HepG2 (cell line): ENCODE data around the gene PIGZ. TPM values are rescaled to one million over a fixed set of nuclear protein-coding genes. Genes with fewer than 3 reads are reported as not detected.

Source experiments
- ARID5B ChIP-seq: IDR thresholded peaks from 2 replicates; pipeline ENCODE4 v1.4.0; 2020; ENCODE audit warnings: mild to moderate bottlenecking, missing genetic modification reagents
- DMTF1 ChIP-seq: sonication (generic); formaldehyde crosslinking; IDR thresholded peaks from 2 replicates; pipeline ENCODE4 v1.4.0; 2020; ENCODE audit warnings: mild to moderate bottlenecking, missing genetic modification reagents
- DR1 ChIP-seq: sonication (generic); formaldehyde crosslinking; IDR thresholded peaks from 2 replicates; pipeline ENCODE4 v1.8.0; 2021; ENCODE audit warnings: mild to moderate bottlenecking, missing genetic modification reagents, inconsistent platforms
- ELF4 ChIP-seq: sonication (generic); formaldehyde crosslinking; IDR thresholded peaks from 2 replicates; pipeline ENCODE4 v1.5.0; 2020; ENCODE audit warnings: missing genetic modification reagents, mild to moderate bottlenecking, moderate library complexity, borderline replicate concordance
- MAFG ChIP-seq: sonication (generic); formaldehyde crosslinking; IDR thresholded peaks from 2 replicates; pipeline ENCODE4 v1.5.1; 2020; ENCODE audit warnings: mild to moderate bottlenecking, missing genetic modification reagents
- NFAT5 ChIP-seq: sonication (generic); formaldehyde crosslinking; IDR thresholded peaks from 2 replicates; pipeline ENCODE4 v1.4.0; 2020; ENCODE audit warnings: missing genetic modification reagents
- NONO ChIP-seq, 2 experiments: fragments of 450-650 bp in 1 of 2; sonication (generic) in 1 of 2; formaldehyde crosslinking in 1 of 2; IDR thresholded peaks in 1 of 2; conservative IDR thresholded peaks in 1 of 2; 2 replicates each; pipeline versions ENCODE4 v1.6.1 to v1.8.0; 2017 to 2022; ENCODE audit warnings: mild to moderate bottlenecking in 1 of 2, missing genetic modification reagents in 1 of 2, moderate library complexity in 1 of 2
- ZBTB25 ChIP-seq: IDR thresholded peaks from 2 replicates; pipeline ENCODE4 v1.6.1; 2018; ENCODE audit warnings: missing genetic modification reagents
- ZBTB34 ChIP-seq: sonication (generic); formaldehyde crosslinking; IDR thresholded peaks from 2 replicates; pipeline ENCODE4 v1.8.0; 2022; ENCODE audit warnings: mild to moderate bottlenecking, missing genetic modification reagents
- ZNF589 ChIP-seq: sonication (generic); formaldehyde crosslinking; conservative IDR thresholded peaks from 2 replicates; pipeline ENCODE4 v1.8.0; 2022; ENCODE audit warnings: mild to moderate bottlenecking, moderate library complexity, missing genetic modification reagents
- ZNF598 ChIP-seq: sonication (generic); formaldehyde crosslinking; IDR thresholded peaks from 2 replicates; pipeline ENCODE4 v1.5.1; 2020; ENCODE audit warnings: mild to moderate bottlenecking, missing genetic modification reagents, borderline replicate concordance
- ZNF720 ChIP-seq: sonication (generic); formaldehyde crosslinking; IDR thresholded peaks from 2 replicates; pipeline ENCODE4 v1.4.0; 2020; ENCODE audit warnings: missing genetic modification reagents
- ZNF777 ChIP-seq: sonication (generic); formaldehyde crosslinking; IDR thresholded peaks from 2 replicates; pipeline ENCODE4 v1.4.0; 2020; ENCODE audit warnings: missing genetic modification reagents
- polyA plus RNA-seq, 8 experiments: library from polyadenylated mRNA; depleted of rRNA in 3 of 8; stranded (reverse) in 7 of 8; unstranded in 1 of 8; fragments of >200 nt; fragmentation: Illumina TruSeq in 4 of 8; extraction: Trizol in 4 of 8; gene quantifications; 2 replicates each; pipeline versions ENCODE4 v1.2.1 to v1.2.3, GENCODE V29; 2011 to 2016; ENCODE audit warnings: low read depth in 4 of 8, missing spikeins in 1 of 8, mixed read lengths in 1 of 8; ENCODE audit not compliant: insufficient read depth in 1 of 8
- total RNA-seq, 5 experiments: library from RNA; depleted of rRNA; stranded (reverse); fragments of >200 nt; fragmentation: Illumina TruSeq; extraction: Trizol; gene quantifications; 2 replicates each; pipeline ENCODE4 v1.2.3, GENCODE V29; 2016; ENCODE audit warnings: low read depth in 1 of 5

Gene PIGZ
- total and polyA plus RNA-seq, 2 of the 13 experiments (the other 11 are each of a cell fraction or from before 2014, with no cell fraction given): 4.7 to 60.5 TPM

- TF ChIP-seq NFAT5 (CRISPR knock-in tag): no peak
- peak; percentile 33; the same call in 1 of the 2 replicates for TF ChIP-seq ZNF598 (CRISPR knock-in tag)
- TF ChIP-seq DMTF1: peak; percentile 82; the same call in 1 of the 2 replicates
- peak; percentile 82; the same call in 1 of the 2 replicates for TF ChIP-seq ELF4 (CRISPR knock-in tag)
- TF ChIP-seq MAFG (CRISPR knock-in tag): no peak
- TF ChIP-seq DR1: no peak
- no peak for TF ChIP-seq NONO (IDR thresholded peaks at IDR 0.05)
- TF ChIP-seq NONO (CRISPR knock-in tag; conservative IDR thresholded peaks at IDR 0.05): peak; percentile 77; the same call in 1 of the 2 replicates
- peak; percentile 84 for TF ChIP-seq ZBTB34
- TF ChIP-seq ZNF777 (CRISPR knock-in tag): no peak
- 0 out of 2 replicates have a peak, but pooled peaks have one; percentile 25 for TF ChIP-seq ZNF589 (CRISPR knock-in tag)
- TF ChIP-seq ZNF720: no peak
- peak; percentile 78 for TF ChIP-seq ARID5B
- peak; percentile 36; the same call in 1 of the 2 replicates for TF ChIP-seq ZBTB25 (CRISPR knock-in tag)
Measured at GRCh38 chr3:196962108-196962929, 6.3 kb downstream of the PIGZ start (continued).
